Loucy (cell line): ENCODE results near the gene CEP85L.

ENCODE experiments used
- EZH2phosphoT487 ChIP-seq: fragments of 200-600 bp; IDR thresholded peaks from 2 replicates; pipeline ENCODE4 v1.6.1; 2018; ENCODE audit warnings: antibody characterized with exemption, mild to moderate bottlenecking, moderate library complexity, borderline replicate concordance
- TF ChIP-seq, protein P1 (sequence below): fragments of 200-600 bp; sonication (generic); conservative IDR thresholded peaks from 2 replicates; pipeline ENCODE4 v1.5.1; 2014; ENCODE audit warnings: mild to moderate bottlenecking, antibody characterized with exemption, low read length

DNA sequence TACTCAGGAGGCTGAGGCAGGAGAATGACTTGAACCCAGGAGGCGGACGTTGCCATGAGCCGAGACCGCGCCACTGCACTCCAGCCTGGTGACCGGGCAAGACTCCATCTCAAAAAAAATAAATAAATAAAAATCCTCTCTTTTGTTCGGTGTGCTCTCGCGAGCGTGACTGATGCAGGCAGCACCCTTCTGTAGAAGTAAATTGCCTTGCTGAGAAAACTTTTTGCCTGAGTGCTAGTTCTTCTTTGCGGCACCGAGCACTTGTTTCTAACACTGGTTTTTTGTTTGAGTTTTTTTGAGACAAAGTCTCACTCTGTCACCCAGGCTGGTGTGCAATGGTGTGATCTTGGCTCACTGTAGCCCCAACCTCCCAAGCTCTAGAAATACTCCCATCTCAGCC is 72.8 kb downstream of the CEP85L start:
- TF ChIP-seq, protein P1, sequence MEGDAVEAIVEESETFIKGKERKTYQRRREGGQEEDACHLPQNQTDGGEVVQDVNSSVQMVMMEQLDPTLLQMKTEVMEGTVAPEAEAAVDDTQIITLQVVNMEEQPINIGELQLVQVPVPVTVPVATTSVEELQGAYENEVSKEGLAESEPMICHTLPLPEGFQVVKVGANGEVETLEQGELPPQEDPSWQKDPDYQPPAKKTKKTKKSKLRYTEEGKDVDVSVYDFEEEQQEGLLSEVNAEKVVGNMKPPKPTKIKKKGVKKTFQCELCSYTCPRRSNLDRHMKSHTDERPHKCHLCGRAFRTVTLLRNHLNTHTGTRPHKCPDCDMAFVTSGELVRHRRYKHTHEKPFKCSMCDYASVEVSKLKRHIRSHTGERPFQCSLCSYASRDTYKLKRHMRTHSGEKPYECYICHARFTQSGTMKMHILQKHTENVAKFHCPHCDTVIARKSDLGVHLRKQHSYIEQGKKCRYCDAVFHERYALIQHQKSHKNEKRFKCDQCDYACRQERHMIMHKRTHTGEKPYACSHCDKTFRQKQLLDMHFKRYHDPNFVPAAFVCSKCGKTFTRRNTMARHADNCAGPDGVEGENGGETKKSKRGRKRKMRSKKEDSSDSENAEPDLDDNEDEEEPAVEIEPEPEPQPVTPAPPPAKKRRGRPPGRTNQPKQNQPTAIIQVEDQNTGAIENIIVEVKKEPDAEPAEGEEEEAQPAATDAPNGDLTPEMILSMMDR = no peak
- no peak for TF ChIP-seq EZH2phosphoT487
